Measurements from ENCODE around the gene CBX6. TPM values are rescaled to one million over a fixed set of nuclear protein-coding genes. Genes with fewer than 3 reads are reported as not detected.

Gene CBX6
- total RNA-seq, 2 donors from 2014 or later: 46.0 to 54.3 TPM

DNA sequence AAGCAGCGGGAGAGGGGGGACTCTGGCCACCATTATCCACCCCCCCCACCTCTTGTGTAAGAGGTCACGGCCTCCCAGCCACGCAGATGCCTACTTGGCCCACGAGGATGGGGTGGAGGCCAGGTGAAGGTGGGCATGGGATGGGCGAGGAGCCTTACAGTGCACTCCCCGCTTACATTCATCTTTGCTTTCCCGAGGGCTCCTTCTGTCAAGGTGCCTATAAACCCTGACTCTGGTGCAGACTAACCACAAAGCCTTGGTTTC lies 41.2 kb downstream of the CBX6 start:
- intact Hi-C loops (cut with DNase I): no loop called here
- no peak for ATAC-seq
- no peak for DNase-seq

DNA sequence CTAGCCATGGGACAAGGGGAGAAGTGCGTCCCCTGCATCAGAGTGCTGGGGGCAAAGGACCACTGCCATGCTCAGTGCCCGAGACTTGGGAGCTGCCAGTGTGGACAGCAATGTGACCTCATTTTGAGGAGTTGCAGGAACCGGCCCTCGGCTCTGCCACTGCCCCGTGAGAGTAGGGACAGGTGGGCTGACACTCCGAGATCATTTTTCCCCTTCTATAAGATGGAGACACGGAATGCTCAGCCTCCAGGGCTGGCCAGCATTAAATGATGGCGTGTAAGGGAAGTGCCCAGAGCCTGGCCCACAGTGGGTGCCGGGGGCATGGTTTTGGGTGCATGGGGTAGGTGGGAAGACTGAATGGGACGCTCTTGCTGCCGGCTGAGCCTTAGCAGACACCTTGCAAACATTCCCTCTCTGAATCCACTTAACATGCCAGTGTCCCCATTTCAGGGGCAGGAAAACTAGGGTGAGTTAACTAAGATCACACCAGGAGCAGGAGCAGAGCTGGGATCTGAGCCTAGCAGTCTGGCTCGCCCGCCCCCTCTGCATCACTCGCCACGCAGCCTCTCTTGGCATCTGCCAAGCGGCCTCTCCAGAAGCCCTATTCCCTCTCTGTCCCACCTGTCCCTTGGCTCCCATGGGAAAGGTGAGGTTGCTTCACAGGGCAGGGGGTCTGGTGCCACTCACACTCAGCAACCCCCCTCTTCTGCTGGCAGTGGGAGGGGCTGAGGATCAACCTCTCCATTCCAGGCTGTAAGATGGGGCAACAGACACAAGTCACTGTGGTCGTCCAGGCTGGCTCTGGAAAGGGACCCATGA lies 41.8 kb downstream of the CBX6 start:
- intact Hi-C loops (cut with DNase I): no loop called here
- ATAC-seq: no peak
- no peak for DNase-seq

DNA sequence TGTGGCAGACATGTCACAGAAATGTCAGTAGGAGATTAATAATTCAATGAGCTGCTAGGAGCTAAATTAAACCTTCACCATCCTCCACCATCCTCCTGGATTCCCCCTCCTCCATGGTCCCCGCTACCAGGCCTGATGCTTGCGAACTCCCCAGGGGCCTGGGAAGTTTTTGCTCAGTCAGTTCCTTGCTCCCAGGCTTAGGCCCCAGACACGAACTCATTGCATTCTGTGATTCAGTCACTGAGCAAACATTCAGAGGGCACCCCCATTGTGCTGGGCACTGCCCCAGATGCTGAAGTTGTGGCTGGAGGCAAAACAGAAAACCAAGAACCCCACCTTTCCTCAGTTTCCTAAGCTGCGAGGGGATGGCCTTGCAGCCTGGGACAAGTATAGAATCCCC lies 42.5 kb downstream of the CBX6 start:
- intact Hi-C loops (cut with DNase I): no loop called here
- DNase-seq (no peak), ATAC-seq (no peak)

DNA sequence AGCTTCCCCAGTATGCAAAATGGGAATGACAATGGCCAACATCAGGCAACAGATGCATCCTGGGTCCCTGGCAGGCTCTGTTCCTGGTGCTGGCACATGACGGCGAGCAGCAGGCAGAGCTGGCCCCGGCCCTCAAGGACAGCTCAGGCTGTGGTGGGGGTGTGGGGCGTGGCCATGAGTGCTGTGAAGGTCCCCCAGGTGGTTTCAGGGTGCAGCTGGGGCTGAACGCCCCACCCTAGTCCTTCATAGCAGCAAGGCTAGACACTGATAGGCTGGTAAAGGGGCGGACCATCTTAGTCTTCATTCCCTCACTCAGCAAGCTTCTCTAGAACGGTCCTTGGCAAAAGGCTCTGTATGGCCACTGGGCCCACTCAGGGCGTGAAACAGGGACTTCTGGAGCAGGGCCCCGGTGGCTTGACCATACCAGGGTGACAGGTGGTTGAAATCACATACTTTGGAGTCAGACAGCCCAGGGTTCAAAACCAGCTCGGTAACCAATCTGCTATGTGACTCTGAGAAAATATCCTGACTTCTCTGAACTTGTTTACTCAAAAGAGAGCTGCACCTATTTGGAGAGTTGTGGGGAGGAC lies 43.3 kb downstream of the CBX6 start:
- DNase-seq (no peak), ATAC-seq (no peak)
- intact Hi-C loops (cut with DNase I): no loop called here

DNA sequence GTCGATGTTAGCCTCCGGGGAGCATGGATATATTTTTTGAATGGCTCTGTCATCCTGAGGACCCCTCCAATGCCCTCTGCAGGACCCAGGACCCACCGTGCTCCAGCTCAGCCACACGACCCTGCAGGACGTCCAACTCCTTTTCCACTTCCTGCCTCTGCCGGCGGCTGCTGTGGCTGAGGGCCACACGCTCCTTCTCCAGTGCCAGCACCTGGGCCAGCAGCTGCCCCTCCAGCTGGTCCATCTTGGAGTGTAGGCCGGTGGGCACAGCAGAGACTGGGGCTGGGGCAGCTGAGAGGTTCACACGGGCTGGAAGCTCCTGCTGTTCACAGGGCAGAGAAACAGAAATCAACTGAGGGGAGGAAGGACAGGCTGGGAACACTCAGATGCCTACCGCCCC lies 43.8 kb downstream of the CBX6 start:
- ATAC-seq (no peak), DNase-seq (no peak)
- intact Hi-C loops (cut with DNase I): no loop called here

DNA sequence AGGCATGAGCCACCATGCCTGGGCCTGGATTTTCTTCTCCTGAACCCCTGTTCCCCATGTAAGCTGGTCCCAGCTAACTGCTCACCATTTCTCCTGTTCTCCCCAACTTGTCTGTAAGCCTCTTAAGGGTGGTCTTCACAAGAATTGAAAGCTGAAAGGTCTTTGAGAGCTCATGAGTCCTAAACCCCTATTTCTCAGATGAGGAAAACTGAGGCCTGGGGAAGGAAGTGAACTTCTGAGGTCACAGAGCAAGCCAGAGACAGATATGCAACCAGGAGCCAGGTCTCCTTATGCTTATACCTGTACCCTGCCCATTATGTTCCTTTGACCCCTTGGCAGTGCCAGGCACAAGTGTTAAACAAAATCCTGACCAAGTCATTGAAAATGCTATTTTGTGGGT lies 44.5 kb downstream of the CBX6 start:
- ATAC-seq (no peak), DNase-seq (no peak)
- intact Hi-C loops (cut with DNase I): no loop called here

DNA sequence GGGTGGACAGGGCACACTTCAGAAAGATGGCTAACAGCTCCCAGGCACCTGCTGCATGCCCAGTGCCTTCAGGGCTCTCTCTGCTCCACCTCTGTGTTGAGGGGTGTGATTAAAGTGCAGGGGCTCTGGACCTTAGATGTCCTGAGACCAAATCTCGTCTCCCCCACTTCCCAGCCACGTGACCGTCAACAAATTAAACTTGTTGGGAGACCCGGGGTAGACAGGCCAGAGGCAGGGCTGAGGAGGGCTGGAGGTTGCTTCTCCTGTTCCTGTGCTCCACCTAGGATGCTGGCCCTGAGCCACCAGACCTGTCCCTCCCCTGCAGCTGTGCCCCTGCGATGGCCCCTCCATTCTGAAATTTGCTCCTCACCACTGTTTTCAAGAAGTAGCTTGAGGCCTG lies 45.2 kb downstream of the CBX6 start:
- DNase-seq (no peak), ATAC-seq (no peak)
- intact Hi-C loops (cut with DNase I): no loop called here

DNA sequence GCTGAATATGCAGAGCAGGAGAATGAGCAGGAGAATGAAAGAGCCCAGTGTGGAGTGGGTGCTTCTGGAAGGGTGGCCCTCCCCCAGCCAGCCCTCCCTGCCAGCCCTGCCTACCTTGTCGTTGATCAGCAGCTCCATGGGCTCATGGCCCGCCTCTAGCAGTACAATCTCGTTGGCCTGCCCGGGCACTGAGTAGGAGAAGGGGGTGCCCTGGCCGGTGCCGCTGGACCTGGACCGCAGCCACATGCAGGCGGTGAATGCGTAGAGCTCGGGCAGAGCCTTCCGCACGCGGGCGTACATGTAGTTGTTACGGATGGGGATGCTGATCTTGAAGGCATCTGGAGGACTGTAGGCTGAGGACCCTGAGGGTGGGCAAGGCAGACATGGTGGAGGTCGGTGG lies 45.6 kb downstream of the CBX6 start:
- no peak for ATAC-seq
- intact Hi-C loops (cut with DNase I): no loop called here
- DNase-seq: no peak

DNA sequence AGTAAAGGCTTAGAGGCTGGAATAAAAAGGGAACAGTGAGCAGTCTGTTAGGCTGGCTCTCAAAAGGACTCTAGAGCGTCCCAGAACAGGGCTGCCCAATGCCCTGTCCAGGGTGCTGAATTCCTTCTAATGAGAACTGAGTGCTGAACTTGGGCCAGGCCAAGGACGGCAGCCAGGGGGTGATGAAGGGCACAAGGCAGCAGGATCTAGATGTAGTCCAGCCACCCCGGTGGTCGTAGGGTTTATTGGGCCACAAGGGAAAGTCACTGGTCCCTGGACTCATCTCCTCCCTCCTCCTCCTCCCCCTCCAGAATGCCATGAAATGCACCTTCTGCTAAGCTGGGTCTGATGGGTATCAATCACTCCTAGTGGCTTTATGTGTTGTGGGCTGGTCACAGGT lies 47.4 kb downstream of the CBX6 start:
- ATAC-seq: peak; percentile 73 to 91
- intact Hi-C loops (cut with DNase I): no loop called here
- DNase-seq: peak; percentile 67

DNA sequence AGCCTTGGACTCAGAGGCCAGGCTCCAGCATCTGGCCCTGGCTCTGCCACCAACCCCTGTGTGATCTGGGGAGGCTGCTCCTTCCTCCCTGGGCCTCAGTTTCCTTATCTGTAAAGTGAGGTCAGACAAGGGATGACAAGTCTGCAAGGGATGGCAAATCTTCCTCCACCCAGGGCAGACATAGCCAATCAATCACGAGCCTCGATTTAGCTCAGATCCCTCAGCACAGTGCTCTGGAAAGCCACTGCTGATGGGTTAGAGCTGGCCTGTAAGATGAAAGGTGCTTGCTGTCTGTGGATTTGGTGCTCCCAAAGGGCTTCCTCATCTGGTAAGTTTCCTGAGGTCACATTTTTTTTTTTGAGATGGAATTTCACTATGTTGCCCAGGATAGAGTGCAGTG lies 48.4 kb downstream of the CBX6 start:
- no peak for DNase-seq
- no peak for ATAC-seq
- intact Hi-C loops (cut with DNase I): no loop called here

DNA sequence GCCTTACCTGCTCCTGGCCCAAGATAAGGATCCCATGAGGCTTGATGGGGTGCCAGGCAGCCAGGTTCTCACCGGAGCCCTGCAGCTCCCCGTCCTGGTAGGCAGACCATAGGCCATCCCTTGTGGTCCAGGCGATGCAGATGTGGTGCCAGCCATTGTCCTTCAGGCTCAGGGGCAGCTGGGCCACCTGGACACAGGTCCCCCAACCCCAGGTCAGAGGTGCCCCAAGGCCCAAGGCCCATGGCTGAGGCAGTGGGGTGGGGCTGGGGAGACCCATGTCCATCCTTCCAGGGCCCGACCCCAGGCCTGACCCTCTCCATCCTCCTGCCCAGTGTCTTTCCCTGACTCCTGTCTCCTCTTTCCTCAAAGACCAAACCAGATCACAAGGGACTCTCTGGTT lies 48.9 kb downstream of the CBX6 start:
- ATAC-seq: no peak
- DNase-seq: no peak
- intact Hi-C loops (cut with DNase I): no loop called here

DNA sequence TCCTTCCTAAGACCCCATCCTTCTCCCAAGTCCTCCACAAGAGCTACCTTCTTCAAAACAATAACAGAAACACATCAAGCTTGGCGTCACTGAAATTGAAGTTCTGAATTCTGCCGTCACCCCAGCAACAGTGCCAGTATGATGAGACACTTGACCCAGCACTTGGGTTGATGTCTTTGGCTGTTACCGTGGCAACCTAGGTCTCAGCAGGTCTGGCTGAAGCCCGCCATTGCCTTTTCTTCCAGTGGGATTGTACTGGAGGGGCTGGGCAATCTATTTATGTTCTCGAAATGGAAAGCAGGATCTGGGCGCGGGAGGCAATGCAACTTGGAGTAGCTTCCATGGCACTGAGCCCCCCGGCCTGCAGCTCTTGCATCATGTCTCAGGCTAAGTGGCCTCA lies 52.0 kb downstream of the CBX6 start:
- intact Hi-C loops (cut with DNase I): no loop called here
- DNase-seq (no peak), ATAC-seq (no peak)

DNA sequence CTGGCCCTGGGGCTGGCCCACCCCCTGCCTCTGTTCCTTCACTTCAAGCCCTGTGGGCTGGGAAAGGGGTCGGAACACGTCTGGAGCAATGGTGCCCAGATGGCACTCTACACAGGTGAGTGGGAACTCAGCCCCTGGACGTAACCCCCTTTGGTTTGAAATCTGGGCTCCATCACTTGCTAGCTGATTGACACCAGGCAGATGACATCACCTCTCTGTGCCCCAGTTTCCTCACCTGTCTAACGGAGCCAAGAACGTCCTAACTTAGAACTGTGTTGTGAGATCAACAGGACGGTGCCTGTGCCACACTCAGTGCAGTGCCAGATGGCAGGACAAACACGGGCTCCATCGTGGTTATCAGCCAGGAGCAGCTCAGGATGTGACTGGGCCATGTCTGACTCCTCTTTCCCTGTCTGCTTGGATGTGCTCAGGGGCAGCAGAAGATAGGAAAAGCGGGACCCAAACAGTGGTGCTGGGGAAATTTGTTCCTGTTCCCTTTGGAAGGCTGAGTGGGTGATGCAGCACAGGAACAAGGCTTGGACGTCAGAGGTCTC lies 52.6 kb downstream of the CBX6 start:
- DNase-seq (no peak), ATAC-seq (no peak)
- intact Hi-C loops (cut with DNase I): no loop called here

DNA sequence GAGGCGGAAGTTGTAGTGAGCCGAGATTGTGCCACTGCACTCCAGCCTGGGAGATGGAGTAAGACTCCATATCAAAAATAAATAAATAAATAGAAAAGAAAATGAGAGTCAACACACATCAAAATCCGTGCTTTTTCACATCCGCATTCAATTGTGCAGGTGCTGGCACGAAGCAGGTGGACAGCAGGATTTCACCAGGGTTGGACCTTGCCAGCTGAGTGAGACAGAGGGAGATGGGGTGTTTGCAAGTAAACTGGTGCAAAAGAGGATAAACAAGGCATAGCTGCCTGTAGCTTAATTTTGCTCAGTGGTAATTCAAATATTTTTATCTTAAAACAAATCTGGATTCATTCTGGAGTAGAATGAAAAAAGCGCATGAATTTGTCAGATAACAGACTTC lies 54.8 kb downstream of the CBX6 start:
- no peak for DNase-seq
- ATAC-seq: no peak
- intact Hi-C loops (cut with DNase I): no loop called here

DNA sequence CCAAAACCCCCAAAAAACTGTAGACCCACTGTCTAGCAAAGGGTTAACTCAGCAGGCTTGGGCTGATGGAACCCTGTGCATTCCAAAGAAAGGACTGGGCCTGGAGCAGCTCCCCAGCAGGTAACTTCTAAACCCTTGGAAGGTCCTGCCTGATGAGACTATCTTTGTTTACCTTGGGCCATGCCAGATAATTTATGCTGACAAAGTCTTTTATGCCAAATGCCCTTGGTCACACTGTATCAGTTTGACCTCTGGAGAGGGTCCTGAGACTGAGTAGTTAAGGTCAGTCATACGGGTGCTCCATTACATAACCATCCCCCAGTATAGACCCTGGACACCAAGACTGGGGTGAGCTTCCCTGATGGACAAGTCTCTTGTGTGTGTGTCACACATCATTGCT lies 56.2 kb downstream of the CBX6 start:
- intact Hi-C loops (cut with DNase I): no loop called here
- ATAC-seq (no peak), DNase-seq (no peak)

Other genes starting within 250 kb of the CBX6 start
- under 1 TPM; 0.44 to 0.68 TPM for gene FAM227A, start 215.8 kb downstream of the CBX6 start, total RNA-seq
- gene CBY1, start 215.6 kb downstream of the CBX6 start, total RNA-seq: 10 to 100 TPM; 36.0 to 39.1 TPM
- 10 to 100 TPM; 56.0 to 67.2 TPM for gene TOMM22, start 190.3 kb downstream of the CBX6 start, total RNA-seq
- 10 to 100 TPM; 22.7 to 33.2 TPM for gene JOSD1, start 171.3 kb downstream of the CBX6 start, total RNA-seq
- gene GTPBP1, start 166.3 kb downstream of the CBX6 start, total RNA-seq: 10 to 100 TPM; 25.1 to 33.5 TPM
- 100 to 1,000 TPM; 109 to 133 TPM for gene SUN2, start 116.2 kb downstream of the CBX6 start, total RNA-seq
- 10 to 100 TPM in 1 of 2 donors, 1 to 10 TPM in 1; 8.8 to 10.8 TPM for gene DNAL4, start 78.1 kb downstream of the CBX6 start, total RNA-seq
- gene NPTXR, start 28.2 kb downstream of the CBX6 start, total RNA-seq: 10 to 100 TPM; 26.9 to 30.8 TPM
- gene APOBEC3A, start 85.4 kb upstream of the CBX6 start, total RNA-seq: 1 to 10 TPM; 1.6 to 2.9 TPM
- gene APOBEC3B, start 110.1 kb upstream of the CBX6 start, total RNA-seq: 1 to 10 TPM; 1.5 to 1.6 TPM
- gene APOBEC3C, start 142.0 kb upstream of the CBX6 start, total RNA-seq: 10 to 100 TPM; 24.1 to 28.1 TPM
- gene APOBEC3D, start 148.9 kb upstream of the CBX6 start, total RNA-seq: 1 to 10 TPM; 1.2 to 1.3 TPM
- 1 to 10 TPM; 5.2 to 6.6 TPM for gene APOBEC3F, start 168.6 kb upstream of the CBX6 start, total RNA-seq
- 1 to 10 TPM; 4.6 to 6.8 TPM for gene APOBEC3G, start 205.1 kb upstream of the CBX6 start, total RNA-seq
- gene APOBEC3H, start 225.0 kb upstream of the CBX6 start, total RNA-seq: under 1 TPM in 1 of 2 donors, not detected in 1; 0.35 TPM

Measured in left cardiac atrium (tissue), 4 donors.